ENCODE measurements around the gene TMEM72.

- no peak for TF ChIP-seq GATA2 (IDR thresholded peaks at IDR 0.05; ENCODE audit: low read depth, low read length)
- TF ChIP-seq GATA3 (IDR thresholded peaks at IDR 0.05; ENCODE audit: low read depth, low read length): no peak
Measured at GRCh38 chr10:44923611-44924010, 12.5 kb downstream of the TMEM72 start.

Measured in SH-SY5Y (cell line).